ENCODE results near the gene LRG1. TPM values are rescaled to one million over a fixed set of nuclear protein-coding genes. Genes with fewer than 3 reads are reported as not detected.
A peak's percentile ranks its signal among the peaks of the same experiment; 100 is the strongest.
"Not testable (repeated sequence)": the region's sequence is repeated elsewhere in the genome, so short reads cannot be mapped to it uniquely, and the experiment has no call there.

The LRG1 gene
- total RNA-seq, 2 donors from 2014 or later, result 0.23 to 3.0 TPM

GRCh38 chr19:4542896-4543841 is 3.3 kb upstream of the LRG1 start:
- Mint-ChIP-seq H3K9me3 (peaks cover 0 to 3% of the 10 kb centered on the region in 2 donors), H3K36me3 (peaks cover 0 to 19% of the 10 kb centered on the region in 2 donors), H3K27ac (no peak overlapping the region)
- ATAC-seq, result no peak
- DNase-seq (ENCODE audit: low spot score in 2 of 2), result no peak

- H3K36me3 Mint-ChIP-seq, result peaks cover 0 to 19% of the 10 kb centered on the region in 2 donors
- DNase-seq (ENCODE audit: low spot score in 2 of 2); ATAC-seq; H3K9me3 Mint-ChIP-seq; H3K27ac Mint-ChIP-seq: not testable (repeated sequence)
Measured at GRCh38 chr19:4541806-4542145, 1.9 kb upstream of the LRG1 start.

- peaks cover 0 to 19% of the 10 kb centered on the region in 2 donors for H3K36me3 Mint-ChIP-seq
- H3K9me3 Mint-ChIP-seq, result peaks cover 0 to 3% of the 10 kb centered on the region in 2 donors
- H3K27ac Mint-ChIP-seq, result no peak overlapping the region
- no peak for DNase-seq (ENCODE audit: low spot score in 2 of 2)
- ATAC-seq, result no peak
Measured at GRCh38 chr19:4541114-4541805, 1.4 kb upstream of the LRG1 start.

GRCh38 chr19:4539169-4539692 is 605 bp downstream of the LRG1 start:
- ATAC-seq, result no peak
- H3K27ac Mint-ChIP-seq, result peak overlapping the region in 1 of 2 donors; percentile 75
- H3K36me3 Mint-ChIP-seq, result peaks cover 0 to 19% of the 10 kb centered on the region in 2 donors
- no peak for DNase-seq (ENCODE audit: low spot score in 2 of 2)
- peaks cover 0 to 3% of the 10 kb centered on the region in 2 donors for H3K9me3 Mint-ChIP-seq

GRCh38 chr19:4538601-4538954 is 1.3 kb downstream of the LRG1 start:
- H3K9me3 Mint-ChIP-seq, result peaks cover 0 to 3% of the 10 kb centered on the region in 2 donors
- ATAC-seq (no peak), DNase-seq (ENCODE audit: low spot score in 2 of 2) (no peak)
- no peak overlapping the region for H3K27ac Mint-ChIP-seq
- peaks cover 0 to 19% of the 10 kb centered on the region in 2 donors for H3K36me3 Mint-ChIP-seq

- ATAC-seq (no peak), DNase-seq (ENCODE audit: low spot score in 2 of 2) (no peak)
- no peak overlapping the region for H3K27ac Mint-ChIP-seq
- peaks cover 0 to 19% of the 10 kb centered on the region in 2 donors for H3K36me3 Mint-ChIP-seq
- peaks cover 0 to 3% of the 10 kb centered on the region in 2 donors for H3K9me3 Mint-ChIP-seq
Measured at GRCh38 chr19:4537953-4538600, 1.8 kb downstream of the LRG1 start.

- ATAC-seq (no peak), DNase-seq (ENCODE audit: low spot score in 2 of 2) (no peak)
- Mint-ChIP-seq H3K36me3 (peaks cover 0 to 19% of the 10 kb centered on the region in 2 donors), H3K9me3 (peaks cover 0 to 3% of the 10 kb centered on the region in 2 donors), H3K27ac (no peak overlapping the region)
Measured at GRCh38 chr19:4536798-4537197, 3.0 kb downstream of the LRG1 start.

GRCh38 chr19:4534836-4535658 is 4.8 kb downstream of the LRG1 start, which contains the start of gene PLIN5:
Gene PLIN5, minus strand, starts transcription at chr19:4535224. Its CDS starts 1,150 bp downstream, at chr19:4534074.
- no peaks in the 10 kb centered on the region for H3K9me3 Mint-ChIP-seq
- ATAC-seq (peak; percentile 9 to 63), DNase-seq (ENCODE audit: low spot score in 2 of 2) (peak in 1 of 2 donors; percentile 39)
- no peak within 1 kb of the TSS for H3K27ac Mint-ChIP-seq
- H3K36me3 Mint-ChIP-seq, result peaks cover 0 to 5% of the 10 kb centered on the region in 2 donors

GRCh38 chr19:4533835-4534424 is 5.9 kb downstream of the LRG1 start:
- Mint-ChIP-seq H3K36me3 (no peaks in the 10 kb centered on the region), H3K9me3 (no peaks in the 10 kb centered on the region), H3K27ac (no peak overlapping the region)
- no peak for DNase-seq (ENCODE audit: low spot score in 2 of 2)
- no peak for ATAC-seq

GRCh38 chr19:4533334-4533733 is 6.5 kb downstream of the LRG1 start:
- DNase-seq (ENCODE audit: low spot score in 2 of 2) (no peak), ATAC-seq (no peak)
- Mint-ChIP-seq H3K27ac (no peak overlapping the region), H3K36me3 (no peaks in the 10 kb centered on the region), H3K9me3 (no peaks in the 10 kb centered on the region)

- H3K27ac Mint-ChIP-seq, result no peak overlapping the region
- ATAC-seq (no peak), DNase-seq (ENCODE audit: low spot score in 2 of 2) (no peak)
- no peaks in the 10 kb centered on the region for H3K9me3 Mint-ChIP-seq
- no peaks in the 10 kb centered on the region for H3K36me3 Mint-ChIP-seq
Measured at GRCh38 chr19:4531562-4532165, 8.2 kb downstream of the LRG1 start.

GRCh38 chr19:4529924-4530522 is 9.8 kb downstream of the LRG1 start:
- ATAC-seq, result no peak
- Mint-ChIP-seq H3K36me3 (no peaks in the 10 kb centered on the region), H3K27ac (no peak overlapping the region)

GRCh38 chr19:4528843-4529242 is 11.0 kb downstream of the LRG1 start:
- H3K27ac Mint-ChIP-seq, result no peak overlapping the region
- no peaks in the 10 kb centered on the region for H3K9me3 Mint-ChIP-seq
- no peaks in the 10 kb centered on the region for H3K36me3 Mint-ChIP-seq
- ATAC-seq, result no peak
- DNase-seq (ENCODE audit: low spot score in 2 of 2), result no peak

More at GRCh38 chr19:4529924-4530522, 9.8 kb downstream of the LRG1 start:
- DNase-seq (ENCODE audit: low spot score in 2 of 2), result no peak
- H3K9me3 Mint-ChIP-seq, result no peaks in the 10 kb centered on the region

- ATAC-seq; H3K36me3 Mint-ChIP-seq; H3K9me3 Mint-ChIP-seq; DNase-seq (ENCODE audit: low spot score in 2 of 2); H3K27ac Mint-ChIP-seq: not testable (repeated sequence)
Measured at GRCh38 chr19:4527377-4527776, 12.5 kb downstream of the LRG1 start.

GRCh38 chr19:4525563-4526002 is 14.3 kb downstream of the LRG1 start:
- H3K27ac Mint-ChIP-seq, result no peak overlapping the region
- H3K36me3 Mint-ChIP-seq, result no peaks in the 10 kb centered on the region
- DNase-seq (ENCODE audit: low spot score in 2 of 2), result no peak
- no peaks in the 10 kb centered on the region for H3K9me3 Mint-ChIP-seq
- no peak for ATAC-seq

Measured in activated naive CD4-positive, alpha-beta T cell treated with anti-CD3 and anti-CD28 coated beads, Interleukin-2, amount 50 U/mL, for 72 hours (primary cell).